Muscle of arm (tissue), 14 donors: ENCODE data around the gene MS4A2. TPM values are rescaled to one million over a fixed set of nuclear protein-coding genes. Genes with fewer than 3 reads are reported as not detected.
"Not testable (repeated sequence)": the region's sequence is repeated elsewhere in the genome, so short reads cannot be mapped to it uniquely, and the experiment has no call there.

Experiments
- DNase-seq: peaks from one replicate; pipeline ENCODE4 v3.0.0-alpha.2; 2013
- long read RNA-seq, 11 donors: transcript quantifications; one replicate each; lab custom pipeline, GENCODE V29; 2026
- polyA plus RNA-seq, 12 donors: library from polyadenylated mRNA; unstranded; fragments of 120-200 nt; gene quantifications; one replicate each; pipeline ENCODE4 v1.2.1, GENCODE V29; 2013; ENCODE audit not compliant: insufficient read length in 12 of 12

MS4A2 gene
- under 1 TPM in 9 of 12 donors, not detected in 3; 0.07 to 0.85 (median 0.41) TPM for polyA plus RNA-seq
- long read RNA-seq, donor 1 = 0 reads
- long read RNA-seq, donor 2 = 0 reads
- long read RNA-seq, donor 3 = 0 reads
- long read RNA-seq, donor 4 = 0 reads
- long read RNA-seq, donor 5 = 0 reads
- long read RNA-seq, donor 6 = 0 reads
- long read RNA-seq, donor 7 = 0 reads
- long read RNA-seq, donor 8 = 0 reads
- long read RNA-seq, donor 9 = 0 reads
- long read RNA-seq, donor 10 = 0 reads
- long read RNA-seq, donor 11 = 0 reads

GRCh38 chr11:60088364-60088763, at the start of gene MS4A2:
TSS of gene MS4A2 (plus strand) at chr11:60088664. CDS start at chr11:60088766, 102 bp downstream.
- DNase-seq = no peak

- no peak for DNase-seq
These were observed 48.4 kb upstream of the MS4A2 start, which contains the start of gene OOSP2 for GRCh38 chr11:60040109-60040508. TSS of gene OOSP2 (plus strand) at chr11:60040409. CDS start at chr11:60040460, 51 bp downstream.

- not testable (repeated sequence) for DNase-seq
These were observed 38.0 kb upstream of the MS4A2 start for GRCh38 chr11:60050422-60050821.

- DNase-seq = not testable (repeated sequence)
These were observed 37.6 kb upstream of the MS4A2 start for GRCh38 chr11:60050839-60051238.

- DNase-seq = no peak
These were observed 32.0 kb upstream of the MS4A2 start, which contains the start of gene MS4A3 for GRCh38 chr11:60056349-60056969. TSS of gene MS4A3 (plus strand) at chr11:60056665. CDS start at chr11:60061161, 4,496 bp downstream.

- DNase-seq = no peak
These were observed 29.4 kb upstream of the MS4A2 start for GRCh38 chr11:60059052-60059451.

GRCh38 chr11:60059521-60060240, 28.8 kb upstream of the MS4A2 start:
- DNase-seq = no peak

- no peak for DNase-seq
These were observed 24.4 kb upstream of the MS4A2 start for GRCh38 chr11:60064111-60064510.

GRCh38 chr11:60065801-60066200, 22.7 kb upstream of the MS4A2 start:
- DNase-seq = no peak

- DNase-seq = no peak
These were observed 19.0 kb upstream of the MS4A2 start for GRCh38 chr11:60069450-60069849.

- DNase-seq = not testable (repeated sequence)
These were observed 16.8 kb upstream of the MS4A2 start for GRCh38 chr11:60071644-60072043.

GRCh38 chr11:60077216-60077817, 11.1 kb upstream of the MS4A2 start:
- DNase-seq = no peak

- DNase-seq = no peak
These were observed 10.5 kb upstream of the MS4A2 start for GRCh38 chr11:60077981-60078380.

- DNase-seq = no peak
These were observed 9.7 kb upstream of the MS4A2 start for GRCh38 chr11:60078745-60079144.

- no peak for DNase-seq
These were observed 7.9 kb upstream of the MS4A2 start for GRCh38 chr11:60080535-60080934.

- no peak for DNase-seq
These were observed 3.7 kb upstream of the MS4A2 start for GRCh38 chr11:60084631-60085273.

GRCh38 chr11:60085909-60086308, 2.6 kb upstream of the MS4A2 start:
- no peak for DNase-seq

GRCh38 chr11:60087239-60087638, 1.2 kb upstream of the MS4A2 start:
- DNase-seq = no peak

GRCh38 chr11:60095477-60096120, 7.1 kb downstream of the MS4A2 start:
- no peak for DNase-seq

- DNase-seq = no peak
These were observed 8.7 kb downstream of the MS4A2 start for GRCh38 chr11:60097189-60097588.

GRCh38 chr11:60098508-60098907, 10.0 kb downstream of the MS4A2 start:
- DNase-seq = no peak
